PFSK-1 (cell line): ENCODE data around the gene IFI27.

Experiments
- POLR2AphosphoS5 ChIP-seq: IDR thresholded peaks from 2 replicates; pipeline ENCODE4 v1.6.1; 2012; ENCODE audit warnings: low read depth, mild to moderate bottlenecking, control low read depth, low read length, moderate library complexity
- TAF1 ChIP-seq: IDR thresholded peaks from 2 replicates; pipeline ENCODE4 v1.6.1; 2012; ENCODE audit warnings: low read length, control low read depth, borderline replicate concordance; ENCODE audit not compliant: insufficient read depth
- TF ChIP-seq, protein P1 (sequence below), 2 experiments: IDR thresholded peaks; 2 replicates each; pipeline versions ENCODE4 v1.6.1 to v1.8.0; 2011 to 2012; ENCODE audit warnings: low read depth in 2 of 2, low read length in 2 of 2, control low read depth in 1 of 2, inconsistent platforms in 1 of 2, mild to moderate bottlenecking in 1 of 2, moderate library complexity in 1 of 2; ENCODE audit not compliant: insufficient read depth in 1 of 2

DNA sequence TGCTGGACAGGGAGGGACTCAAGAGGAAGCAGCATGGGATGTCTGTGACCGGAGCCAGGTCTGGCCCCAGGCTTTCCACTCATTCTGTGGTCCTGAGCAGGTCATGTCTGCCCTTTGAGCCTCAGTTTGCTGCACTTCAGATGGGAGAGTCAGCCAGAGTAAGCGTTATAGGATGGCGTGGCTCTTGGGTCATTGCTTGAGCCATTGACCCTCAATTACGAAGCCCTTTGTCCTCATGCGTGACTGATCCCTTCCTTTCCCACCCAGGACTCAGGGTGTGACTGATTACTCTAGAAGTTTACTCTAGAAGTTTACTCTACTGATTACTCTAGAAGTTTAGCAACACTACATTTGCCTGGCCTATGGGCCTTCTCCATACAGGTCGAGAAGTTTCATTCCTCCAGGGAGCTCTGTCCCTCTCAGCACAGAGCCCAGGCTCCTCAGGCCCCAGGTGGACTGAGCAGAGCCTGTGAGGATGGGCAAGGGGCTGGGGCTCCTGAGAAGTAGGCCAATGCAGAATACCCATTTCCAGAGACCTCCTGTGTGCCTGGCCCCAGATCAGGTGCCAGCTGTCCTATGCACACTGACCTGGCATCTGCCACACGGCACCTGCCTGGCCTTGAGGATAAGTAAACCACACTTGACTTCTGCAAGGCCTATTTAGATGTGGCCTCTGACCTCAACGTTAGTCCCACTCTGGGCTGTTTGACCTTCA, 7.6 kb upstream of the IFI27 start:
- TF ChIP-seq POLR2AphosphoS5 (no peak), TAF1 (no peak)
- TF ChIP-seq, protein P1, sequence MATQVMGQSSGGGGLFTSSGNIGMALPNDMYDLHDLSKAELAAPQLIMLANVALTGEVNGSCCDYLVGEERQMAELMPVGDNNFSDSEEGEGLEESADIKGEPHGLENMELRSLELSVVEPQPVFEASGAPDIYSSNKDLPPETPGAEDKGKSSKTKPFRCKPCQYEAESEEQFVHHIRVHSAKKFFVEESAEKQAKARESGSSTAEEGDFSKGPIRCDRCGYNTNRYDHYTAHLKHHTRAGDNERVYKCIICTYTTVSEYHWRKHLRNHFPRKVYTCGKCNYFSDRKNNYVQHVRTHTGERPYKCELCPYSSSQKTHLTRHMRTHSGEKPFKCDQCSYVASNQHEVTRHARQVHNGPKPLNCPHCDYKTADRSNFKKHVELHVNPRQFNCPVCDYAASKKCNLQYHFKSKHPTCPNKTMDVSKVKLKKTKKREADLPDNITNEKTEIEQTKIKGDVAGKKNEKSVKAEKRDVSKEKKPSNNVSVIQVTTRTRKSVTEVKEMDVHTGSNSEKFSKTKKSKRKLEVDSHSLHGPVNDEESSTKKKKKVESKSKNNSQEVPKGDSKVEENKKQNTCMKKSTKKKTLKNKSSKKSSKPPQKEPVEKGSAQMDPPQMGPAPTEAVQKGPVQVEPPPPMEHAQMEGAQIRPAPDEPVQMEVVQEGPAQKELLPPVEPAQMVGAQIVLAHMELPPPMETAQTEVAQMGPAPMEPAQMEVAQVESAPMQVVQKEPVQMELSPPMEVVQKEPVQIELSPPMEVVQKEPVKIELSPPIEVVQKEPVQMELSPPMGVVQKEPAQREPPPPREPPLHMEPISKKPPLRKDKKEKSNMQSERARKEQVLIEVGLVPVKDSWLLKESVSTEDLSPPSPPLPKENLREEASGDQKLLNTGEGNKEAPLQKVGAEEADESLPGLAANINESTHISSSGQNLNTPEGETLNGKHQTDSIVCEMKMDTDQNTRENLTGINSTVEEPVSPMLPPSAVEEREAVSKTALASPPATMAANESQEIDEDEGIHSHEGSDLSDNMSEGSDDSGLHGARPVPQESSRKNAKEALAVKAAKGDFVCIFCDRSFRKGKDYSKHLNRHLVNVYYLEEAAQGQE (IDR thresholded peaks at IDR 0.05; ENCODE audit: insufficient read depth in 1 of 2, low read depth in 2 of 2, low read length in 2 of 2) = no peak
